Suprapubic skin (tissue), 4 donors: Measurements from ENCODE around the gene BHLHA15. TPM values are rescaled to one million over a fixed set of nuclear protein-coding genes. Genes with fewer than 3 reads are reported as not detected.

Source experiments
- DNase-seq, 2 donors: peaks; one replicate each; pipeline ENCODE4 v3.0.0-alpha.2; 2019; ENCODE audit warnings: low spot score in 2 of 2
- H3K27ac ChIP-seq: fragments of 200-600 bp; sonication (generic); one replicate; pipeline ENCODE4 v1.5.1; 2019
- H3K27me3 ChIP-seq: fragments of 200-600 bp; sonication (generic); one replicate; pipeline ENCODE4 v1.5.1; 2019
- H3K36me3 ChIP-seq: fragments of 200-600 bp; sonication (generic); one replicate; pipeline ENCODE4 v1.5.1; 2019
- H3K4me1 ChIP-seq: fragments of 200-600 bp; sonication (generic); one replicate; pipeline ENCODE4 v1.5.1; 2019
- H3K4me3 ChIP-seq: fragments of 200-600 bp; sonication (generic); one replicate; pipeline ENCODE4 v1.5.1; 2019; ENCODE audit warnings: mild to moderate bottlenecking
- H3K9me3 ChIP-seq: fragments of 200-600 bp; sonication (generic); one replicate; pipeline ENCODE4 v1.5.1; 2019
- EP300 ChIP-seq: sonication (generic); formaldehyde crosslinking; IDR thresholded peaks from one replicate; pipeline ENCODE4 v1.6.1; 2017; ENCODE audit warnings: antibody characterized with exemption
- POLR2A ChIP-seq, 2 donors: fragments of 450-650 bp; IDR thresholded peaks; one replicate each; pipeline ENCODE4 v1.6.1; 2017; ENCODE audit warnings: antibody characterized with exemption in 2 of 2, mild to moderate bottlenecking in 2 of 2, moderate library complexity in 2 of 2
- POLR2AphosphoS5 ChIP-seq, 3 donors: sonication (generic); formaldehyde crosslinking; IDR thresholded peaks; one replicate each; pipeline ENCODE4 v1.6.1; 2017; ENCODE audit warnings: antibody characterized with exemption in 3 of 3
- WGBS: methylation state at CpG from one replicate; pipeline ENCODE4 v1.1.5; 2018; 5-methylcytosine and 5-hydroxymethylcytosine counted together
- total RNA-seq, 4 donors: library from RNA; depleted of rRNA; stranded (reverse); fragments of >200 nt; gene quantifications; one replicate each; pipeline ENCODE4 v1.1.0, GENCODE V29; 2016
- TF ChIP-seq, protein P1 (sequence below), 2 donors: fragments of 200-600 bp in 1 of 2; fragments of 450-650 bp in 1 of 2; sonication (generic) in 1 of 2; IDR thresholded peaks; one replicate each; pipeline ENCODE4 v1.5.1; 2016 to 2019; ENCODE audit warnings: antibody characterized with exemption in 2 of 2, mild to moderate bottlenecking in 1 of 2, moderate library complexity in 1 of 2

Gene BHLHA15
- total RNA-seq, 4 donors from 2014 or later: 1.2 to 7.8 (median 4.4) TPM

DNA sequence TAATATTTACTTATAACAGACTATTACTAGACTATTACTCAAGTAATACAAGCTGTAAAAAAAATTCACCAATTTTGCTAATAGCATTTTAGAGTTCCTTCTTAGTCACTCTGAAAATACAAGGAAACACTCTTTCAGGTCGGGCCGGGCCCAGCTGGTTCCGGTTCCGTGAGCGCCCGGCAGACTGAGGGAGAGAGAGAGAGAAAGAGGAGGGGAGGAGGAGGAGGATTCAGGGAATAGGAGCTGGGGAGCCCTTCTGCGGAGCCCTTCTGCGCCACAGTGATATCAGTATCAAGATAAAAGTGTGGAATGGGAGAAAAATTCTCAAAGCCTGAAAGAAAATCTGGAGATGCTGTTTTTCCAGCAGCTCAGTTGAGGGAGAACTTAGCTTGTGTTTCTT, 30.5 kb upstream of the BHLHA15 start:
- TF ChIP-seq POLR2A (IDR thresholded peaks at IDR 0.05): no peak
- TF ChIP-seq, protein P1, sequence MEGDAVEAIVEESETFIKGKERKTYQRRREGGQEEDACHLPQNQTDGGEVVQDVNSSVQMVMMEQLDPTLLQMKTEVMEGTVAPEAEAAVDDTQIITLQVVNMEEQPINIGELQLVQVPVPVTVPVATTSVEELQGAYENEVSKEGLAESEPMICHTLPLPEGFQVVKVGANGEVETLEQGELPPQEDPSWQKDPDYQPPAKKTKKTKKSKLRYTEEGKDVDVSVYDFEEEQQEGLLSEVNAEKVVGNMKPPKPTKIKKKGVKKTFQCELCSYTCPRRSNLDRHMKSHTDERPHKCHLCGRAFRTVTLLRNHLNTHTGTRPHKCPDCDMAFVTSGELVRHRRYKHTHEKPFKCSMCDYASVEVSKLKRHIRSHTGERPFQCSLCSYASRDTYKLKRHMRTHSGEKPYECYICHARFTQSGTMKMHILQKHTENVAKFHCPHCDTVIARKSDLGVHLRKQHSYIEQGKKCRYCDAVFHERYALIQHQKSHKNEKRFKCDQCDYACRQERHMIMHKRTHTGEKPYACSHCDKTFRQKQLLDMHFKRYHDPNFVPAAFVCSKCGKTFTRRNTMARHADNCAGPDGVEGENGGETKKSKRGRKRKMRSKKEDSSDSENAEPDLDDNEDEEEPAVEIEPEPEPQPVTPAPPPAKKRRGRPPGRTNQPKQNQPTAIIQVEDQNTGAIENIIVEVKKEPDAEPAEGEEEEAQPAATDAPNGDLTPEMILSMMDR (IDR thresholded peaks at IDR 0.05): no peak
- no peak for TF ChIP-seq EP300
- no peak for TF ChIP-seq POLR2AphosphoS5 (IDR thresholded peaks at IDR 0.05)
- no peak overlapping the region for H3K27ac ChIP-seq
- WGBS: 93% methylated on average over 8 of the region's 8 CpGs

DNA sequence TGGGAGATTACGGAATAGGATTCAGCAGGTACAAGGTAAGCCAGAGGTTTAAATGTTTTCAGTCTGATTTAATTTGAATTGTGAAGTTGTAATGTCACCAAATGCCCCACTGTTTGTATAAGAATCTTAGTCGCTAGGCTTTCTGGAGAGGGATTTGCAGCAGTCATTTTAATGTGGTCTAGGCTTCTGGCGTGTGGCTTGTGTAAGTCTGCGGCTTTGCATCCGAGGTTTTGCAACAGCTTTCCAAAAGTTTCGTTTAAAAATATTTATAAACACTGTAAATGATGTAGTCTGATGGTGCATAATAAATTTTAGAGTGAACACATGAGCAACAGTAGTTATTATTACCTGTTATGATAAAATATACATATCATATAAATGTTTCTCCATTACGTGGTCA, 26.1 kb upstream of the BHLHA15 start:
- Histone ChIP-seq H3K4me1 (peaks cover 4% of the 10 kb centered on the region), H3K27me3 (no peaks in the 10 kb centered on the region), H3K9me3 (no peaks in the 10 kb centered on the region), H3K4me3 (no peak overlapping the region), H3K27ac (no peak overlapping the region), H3K36me3 (peaks cover 13% of the 10 kb centered on the region)
- DNase-seq: no peak
- no peak for TF ChIP-seq POLR2AphosphoS5 (IDR thresholded peaks at IDR 0.05)
- TF ChIP-seq, protein P1 (IDR thresholded peaks at IDR 0.05): no peak
- no peak for TF ChIP-seq EP300
- TF ChIP-seq POLR2A (IDR thresholded peaks at IDR 0.05): no peak
- WGBS: 94% methylated on average over 7 of the region's 7 CpGs

More for the DNA sequence above, 30.5 kb upstream of the BHLHA15 start:
- H3K4me3 ChIP-seq: no peak overlapping the region
- H3K4me1 ChIP-seq: no peaks in the 10 kb centered on the region
- no peaks in the 10 kb centered on the region for H3K9me3 ChIP-seq
- peak in 1 of 2 donors; percentile 40 for DNase-seq
- peaks cover 4% of the 10 kb centered on the region for H3K36me3 ChIP-seq
- no peaks in the 10 kb centered on the region for H3K27me3 ChIP-seq

DNA sequence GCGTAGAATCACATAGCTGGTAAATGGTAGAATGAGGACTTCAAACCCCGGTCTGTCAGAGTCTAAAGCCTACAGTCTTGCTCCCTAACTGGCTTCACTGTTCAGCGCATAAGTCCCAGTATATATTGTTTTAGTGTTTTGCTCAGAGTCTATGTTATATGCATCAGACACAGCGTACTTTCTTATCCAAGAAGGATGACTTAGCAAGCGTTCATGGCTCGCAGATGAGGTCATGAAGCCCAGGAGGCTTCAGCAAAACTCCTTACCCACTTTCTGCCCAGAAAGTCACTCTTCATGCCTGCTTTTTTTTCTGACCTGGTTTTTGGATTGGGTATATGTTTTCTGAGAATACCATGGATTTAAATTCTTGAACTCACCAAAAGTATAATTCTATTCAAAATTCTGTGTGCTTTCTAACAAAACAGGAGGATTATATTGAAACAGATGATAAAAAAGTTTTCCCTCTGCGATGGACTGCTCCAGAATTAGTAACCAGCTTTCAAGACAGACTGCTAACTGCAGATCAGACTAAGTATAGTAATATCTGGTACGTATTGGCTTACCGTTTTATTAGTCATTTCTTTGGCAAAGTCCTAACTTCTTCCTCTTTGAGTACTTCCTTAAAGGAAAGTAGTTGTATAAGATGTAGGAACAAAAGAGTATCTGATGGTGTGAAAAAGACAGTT, 24.6 kb upstream of the BHLHA15 start:
- peaks cover 27% of the 10 kb centered on the region for H3K36me3 ChIP-seq
- peaks cover 4% of the 10 kb centered on the region for H3K4me1 ChIP-seq
- H3K4me3 ChIP-seq: no peak overlapping the region
- H3K9me3 ChIP-seq: no peaks in the 10 kb centered on the region
- H3K27me3 ChIP-seq: no peaks in the 10 kb centered on the region
- TF ChIP-seq POLR2AphosphoS5 (IDR thresholded peaks at IDR 0.05) (no peak), EP300 (no peak), POLR2A (IDR thresholded peaks at IDR 0.05) (no peak)
- TF ChIP-seq, protein P1 (IDR thresholded peaks at IDR 0.05): no peak
- no peak for DNase-seq
- no peak overlapping the region for H3K27ac ChIP-seq
- WGBS: 67% methylated on average over 9 of the region's 9 CpGs

- 40% methylated on average over 1 of the region's 1 CpG for WGBS
- DNase-seq: no peak
- H3K27me3 ChIP-seq: no peaks in the 10 kb centered on the region
- peaks cover 4% of the 10 kb centered on the region for H3K4me1 ChIP-seq
- H3K36me3 ChIP-seq: peaks cover 33% of the 10 kb centered on the region
- TF ChIP-seq POLR2A (IDR thresholded peaks at IDR 0.05): no peak
- TF ChIP-seq EP300: no peak
- no peak for TF ChIP-seq POLR2AphosphoS5 (IDR thresholded peaks at IDR 0.05)
- TF ChIP-seq, protein P1 (IDR thresholded peaks at IDR 0.05): no peak
- no peak overlapping the region for H3K27ac ChIP-seq
- H3K4me3 ChIP-seq: no peak overlapping the region
- H3K9me3 ChIP-seq: no peaks in the 10 kb centered on the region
Observed at GRCh38 chr7:98187138-98187502, 24.1 kb upstream of the BHLHA15 start.

- H3K9me3 ChIP-seq: no peaks in the 10 kb centered on the region
- DNase-seq: peak in 1 of 2 donors; percentile 40
- WGBS: 94% methylated on average over 11 of the region's 11 CpGs
- H3K27me3 ChIP-seq: no peaks in the 10 kb centered on the region
- peaks cover 57% of the 10 kb centered on the region for H3K36me3 ChIP-seq
- peaks cover 4% of the 10 kb centered on the region for H3K4me1 ChIP-seq
- no peak for TF ChIP-seq POLR2A (IDR thresholded peaks at IDR 0.05)
- no peak for TF ChIP-seq EP300
- TF ChIP-seq, protein P1 (IDR thresholded peaks at IDR 0.05): no peak
- TF ChIP-seq POLR2AphosphoS5 (IDR thresholded peaks at IDR 0.05): no peak
- no peak overlapping the region for H3K27ac ChIP-seq
- no peak overlapping the region for H3K4me3 ChIP-seq
Observed at GRCh38 chr7:98189559-98189958, 21.7 kb upstream of the BHLHA15 start.
